Mucosa of descending colon (tissue), 3 donors: ENCODE data around the gene TMEM178A. TPM values are rescaled to one million over a fixed set of nuclear protein-coding genes. Genes with fewer than 3 reads are reported as not detected.

ENCODE experiments used
- ATAC-seq: fragments of 200-7000 bp; cut with Tn5 transposase; one replicate; pipeline ENCODE4 v1.9.1; 2020; ENCODE audit warnings: mild to moderate bottlenecking, moderate library complexity
- DNase-seq, 3 donors: peaks; one replicate each; pipeline ENCODE4 v3.0.0-alpha.2; 2020
- H3K36me3 ChIP-seq: fragments of 200-600 bp; one replicate; pipeline ENCODE4 v1.8.0; 2021; ENCODE audit warnings: low read depth, mild to moderate bottlenecking
- H3K4me1 ChIP-seq: fragments of 200-600 bp; one replicate; pipeline ENCODE4 v1.8.0; 2021; ENCODE audit warnings: low read depth, mild to moderate bottlenecking
- H3K4me3 ChIP-seq: fragments of 200-600 bp; one replicate; pipeline ENCODE4 v1.8.0; 2021; ENCODE audit warnings: mild to moderate bottlenecking
- H3K9me3 ChIP-seq: fragments of 200-600 bp; one replicate; pipeline ENCODE4 v1.8.0; 2021; ENCODE audit warnings: mild to moderate bottlenecking
- intact Hi-C, 2 donors: fragments of 100-400 bp; cut with DNase I in 1 of 2; cut with micrococcal nuclease in 1 of 2; formaldehyde crosslinking; loops; one replicate each; pipeline versions ENCODE4 v1.11.0 to v1.11.1; 2022; cut with DNase I, micrococcal nuclease
- total RNA-seq, 3 donors: library from RNA; stranded (reverse); fragmentation: NEBNext Ultra II Directional in 2 of 3; extraction: Animal tissue kit (Norgen Biotek cat#: 25700) in 2 of 3; gene quantifications; one replicate each; pipeline versions ENCODE4 v1.2.1 to v1.2.4, GENCODE V29; 2021 to 2023
- TF ChIP-seq, protein P1 (sequence below): fragments of 200-600 bp; IDR thresholded peaks from one replicate; pipeline ENCODE4 v1.8.0; 2022; ENCODE audit warnings: antibody characterized with exemption, mild to moderate bottlenecking
- donor health status: DM: no; HTN: no; CAD: no; lungs with moderate emphysema.
- donor health status: DM: no; HTN: no; CAD: no.
- donor health status: DM: no; HTN: yes; CAD: no.

TMEM178A gene
- total RNA-seq, 3 donors from 2014 or later, result 1.0 to 3.9 (median 1.2) TPM

DNA sequence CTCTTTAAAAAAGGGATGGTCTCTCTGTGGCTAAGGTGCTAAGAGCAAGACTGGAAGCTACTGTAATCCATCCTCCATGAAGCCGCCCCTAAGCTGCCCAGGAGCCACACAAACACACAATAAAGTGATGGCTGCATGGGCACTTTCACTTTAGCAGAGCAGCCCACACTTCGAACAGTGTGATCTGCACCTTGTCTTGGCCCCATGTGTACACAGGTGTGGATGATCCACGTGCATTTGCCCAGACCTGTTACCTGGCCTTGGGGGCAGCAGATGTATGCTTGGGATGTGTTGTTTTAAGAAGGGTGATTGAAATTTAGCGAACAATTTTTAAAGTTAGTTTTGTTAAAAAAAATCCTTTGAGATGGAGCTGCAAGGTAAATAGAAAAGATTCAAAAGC is 39.9 kb downstream of the TMEM178A start:
- no peaks in the 10 kb centered on the region for H3K36me3 ChIP-seq
- intact Hi-C loops, result no loop called here
- ATAC-seq (no peak), DNase-seq (no peak)
- TF ChIP-seq, protein P1, sequence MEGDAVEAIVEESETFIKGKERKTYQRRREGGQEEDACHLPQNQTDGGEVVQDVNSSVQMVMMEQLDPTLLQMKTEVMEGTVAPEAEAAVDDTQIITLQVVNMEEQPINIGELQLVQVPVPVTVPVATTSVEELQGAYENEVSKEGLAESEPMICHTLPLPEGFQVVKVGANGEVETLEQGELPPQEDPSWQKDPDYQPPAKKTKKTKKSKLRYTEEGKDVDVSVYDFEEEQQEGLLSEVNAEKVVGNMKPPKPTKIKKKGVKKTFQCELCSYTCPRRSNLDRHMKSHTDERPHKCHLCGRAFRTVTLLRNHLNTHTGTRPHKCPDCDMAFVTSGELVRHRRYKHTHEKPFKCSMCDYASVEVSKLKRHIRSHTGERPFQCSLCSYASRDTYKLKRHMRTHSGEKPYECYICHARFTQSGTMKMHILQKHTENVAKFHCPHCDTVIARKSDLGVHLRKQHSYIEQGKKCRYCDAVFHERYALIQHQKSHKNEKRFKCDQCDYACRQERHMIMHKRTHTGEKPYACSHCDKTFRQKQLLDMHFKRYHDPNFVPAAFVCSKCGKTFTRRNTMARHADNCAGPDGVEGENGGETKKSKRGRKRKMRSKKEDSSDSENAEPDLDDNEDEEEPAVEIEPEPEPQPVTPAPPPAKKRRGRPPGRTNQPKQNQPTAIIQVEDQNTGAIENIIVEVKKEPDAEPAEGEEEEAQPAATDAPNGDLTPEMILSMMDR, result no peak
- H3K4me3 ChIP-seq, result no peak overlapping the region
- H3K4me1 ChIP-seq, result no peaks in the 10 kb centered on the region
- H3K9me3 ChIP-seq, result peaks cover 12% of the 10 kb centered on the region

DNA sequence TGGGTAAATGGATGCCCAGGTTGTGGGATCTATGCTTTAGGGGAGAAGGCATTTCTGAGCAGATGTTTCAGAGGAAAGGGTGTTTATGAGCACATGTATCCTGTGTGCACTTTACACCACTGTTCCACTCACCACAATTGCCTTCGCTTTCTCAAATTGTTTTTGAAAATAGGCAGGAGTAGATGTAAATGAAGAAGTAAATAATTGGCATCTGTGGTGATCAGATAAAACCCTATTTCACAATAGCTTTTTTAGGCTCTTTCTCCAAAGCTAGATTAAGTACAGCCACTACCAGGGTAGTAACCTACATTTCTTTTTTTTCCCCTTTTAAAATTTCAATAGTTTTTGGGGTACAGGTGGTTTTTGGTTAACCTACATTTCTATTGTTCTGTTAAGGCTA is 40.6 kb downstream of the TMEM178A start:
- no peaks in the 10 kb centered on the region for H3K4me1 ChIP-seq
- peaks cover 8% of the 10 kb centered on the region for H3K9me3 ChIP-seq
- intact Hi-C loops, result no loop called here
- DNase-seq, result no peak
- no peak overlapping the region for H3K4me3 ChIP-seq
- no peak for ATAC-seq
- H3K36me3 ChIP-seq, result no peaks in the 10 kb centered on the region
- TF ChIP-seq, protein P1, result no peak

DNA sequence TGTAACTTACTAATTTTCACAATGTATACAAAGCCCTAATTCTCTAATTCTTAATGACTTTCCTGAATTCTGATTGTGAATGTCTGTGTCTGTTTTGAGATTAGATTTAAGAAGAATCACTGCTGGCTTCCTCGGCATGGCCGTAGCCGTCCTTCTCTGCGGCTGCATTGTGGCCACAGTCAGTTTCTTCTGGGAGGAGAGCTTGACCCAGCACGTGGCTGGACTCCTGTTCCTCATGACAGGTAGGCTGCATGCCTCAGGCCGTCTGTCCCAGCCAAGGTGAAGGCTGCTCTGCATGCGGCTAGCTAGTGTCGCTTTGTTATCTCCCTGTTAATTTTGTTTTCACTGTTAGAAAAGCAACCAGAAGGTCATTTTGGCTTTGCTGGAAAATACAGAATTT is 41.2 kb downstream of the TMEM178A start:
- Histone ChIP-seq H3K4me3 (no peak overlapping the region), H3K4me1 (no peaks in the 10 kb centered on the region), H3K9me3 (peaks cover 4% of the 10 kb centered on the region), H3K36me3 (no peaks in the 10 kb centered on the region)
- intact Hi-C loops, result no loop called here
- TF ChIP-seq, protein P1, result no peak
- DNase-seq (no peak), ATAC-seq (no peak)

DNA sequence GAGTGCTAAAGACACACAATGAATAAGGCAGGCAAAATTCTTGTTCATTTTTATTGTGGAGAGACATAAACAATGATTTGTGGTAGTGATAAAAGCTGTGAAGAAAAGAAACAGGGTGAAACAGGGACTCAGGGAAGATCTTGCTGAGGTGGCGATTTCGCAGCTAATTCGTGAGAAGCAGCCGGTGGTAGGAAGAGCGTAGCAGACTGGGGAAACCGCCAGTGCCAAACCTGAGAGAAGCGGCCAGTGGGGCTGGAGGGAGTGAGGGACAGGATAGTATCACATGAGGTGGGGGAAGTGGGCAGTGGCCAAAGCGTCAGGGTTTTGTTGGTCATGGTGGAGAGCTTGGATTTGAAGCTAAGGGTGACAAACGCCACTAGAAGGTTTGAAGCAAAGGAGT is 42.3 kb downstream of the TMEM178A start:
- Histone ChIP-seq H3K4me3 (no peak overlapping the region), H3K4me1 (no peaks in the 10 kb centered on the region), H3K36me3 (no peaks in the 10 kb centered on the region), H3K9me3 (no peaks in the 10 kb centered on the region)
- ATAC-seq, result no peak
- DNase-seq, result no peak
- intact Hi-C loops, result no loop called here
- TF ChIP-seq, protein P1, result no peak

DNA sequence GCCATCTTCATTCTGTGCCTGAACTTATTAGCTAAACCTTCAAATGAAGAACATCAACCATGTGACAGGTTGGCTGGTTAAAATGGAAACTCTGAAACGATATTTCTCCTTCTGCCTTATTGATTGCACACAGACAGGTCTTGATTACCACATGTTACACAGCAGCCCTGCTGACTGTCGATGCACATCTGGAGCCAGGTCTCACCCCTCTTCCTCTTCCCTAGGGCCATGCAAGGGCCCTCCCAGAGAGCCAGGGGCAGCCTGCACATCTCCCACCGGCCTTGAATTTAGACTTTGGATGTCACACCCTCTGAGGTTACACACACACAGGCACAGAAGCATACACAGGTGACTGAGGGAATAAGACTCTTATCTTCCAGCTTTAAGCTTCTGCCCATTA is 45.1 kb downstream of the TMEM178A start:
- intact Hi-C loops, result no loop called here
- H3K4me1 ChIP-seq, result no peaks in the 10 kb centered on the region
- TF ChIP-seq, protein P1, result no peak
- H3K9me3 ChIP-seq, result no peaks in the 10 kb centered on the region
- no peak for ATAC-seq
- DNase-seq, result no peak
- H3K36me3 ChIP-seq, result no peaks in the 10 kb centered on the region
- no peak overlapping the region for H3K4me3 ChIP-seq

DNA sequence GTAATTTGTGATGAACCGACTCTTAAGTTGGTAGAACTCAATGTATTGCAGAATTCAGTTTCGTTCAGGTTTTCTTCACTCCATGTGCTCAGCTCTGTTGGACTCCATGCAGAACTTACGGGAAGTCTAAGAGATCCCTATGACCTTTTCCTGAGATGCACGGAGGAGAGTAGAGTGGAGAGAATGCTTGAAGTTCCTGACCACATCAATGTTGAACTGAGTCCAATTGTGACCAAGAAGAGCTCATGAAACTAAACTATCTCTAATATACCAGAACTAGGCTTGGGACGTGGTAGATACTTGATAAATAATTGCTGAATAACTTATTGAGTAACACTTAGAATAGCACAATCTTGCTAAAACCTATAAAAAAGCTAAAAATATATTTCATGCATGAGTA is 47.2 kb downstream of the TMEM178A start:
- DNase-seq (no peak), ATAC-seq (no peak)
- TF ChIP-seq, protein P1, result no peak
- Histone ChIP-seq H3K9me3 (no peaks in the 10 kb centered on the region), H3K4me1 (no peaks in the 10 kb centered on the region), H3K4me3 (no peak overlapping the region), H3K36me3 (no peaks in the 10 kb centered on the region)
- intact Hi-C loops, result no loop called here
